Left ventricle myocardium inferior (tissue), 1 donor: Measurements from ENCODE around the gene DNAH11. TPM values are rescaled to one million over a fixed set of nuclear protein-coding genes. Genes with fewer than 3 reads are reported as not detected.

Experiments
- DNase-seq: peaks from one replicate; pipeline ENCODE4 v3.0.0-alpha.2; 2020
- H3K27ac ChIP-seq: fragments of 200-600 bp; replicated peaks from 2 replicates; pipeline ENCODE4 v1.8.0; 2021
- H3K27me3 ChIP-seq: fragments of 200-600 bp; 2 replicates; pipeline ENCODE4 v1.8.0; 2021; ENCODE audit warnings: low read depth
- H3K36me3 ChIP-seq: fragments of 200-600 bp; 2 replicates; pipeline ENCODE4 v1.8.0; 2021
- H3K4me1 ChIP-seq: fragments of 200-600 bp; 2 replicates; pipeline ENCODE4 v1.8.0; 2021
- H3K4me3 ChIP-seq: fragments of 200-600 bp; 2 replicates; pipeline ENCODE4 v1.8.0; 2021; ENCODE audit warnings: mild to moderate bottlenecking, moderate library complexity
- H3K9me3 ChIP-seq: fragments of 200-600 bp; replicated peaks from 2 replicates; pipeline ENCODE4 v1.8.0; 2021
- intact Hi-C: fragments of 100-400 bp; cut with micrococcal nuclease; formaldehyde crosslinking; loops from one replicate; pipeline ENCODE4 v1.11.0; 2022
- total RNA-seq: library from RNA; stranded (reverse); fragmentation: NEBNext Ultra II Directional; extraction: Animal tissue kit (Norgen Biotek cat#: 25700); gene quantifications from one replicate; pipeline ENCODE4 v1.2.1, GENCODE V29; 2021
- TF ChIP-seq, protein P1 (sequence below): fragments of 200-600 bp; IDR thresholded peaks from 2 replicates; pipeline ENCODE4 v1.8.0; 2021; ENCODE audit warnings: antibody characterized with exemption, mild to moderate bottlenecking, borderline replicate concordance
- donor health status: DM: no; HTN: yes; CAD: no; lungs with severe emphysema.

The DNAH11 gene
- total RNA-seq, 1 donor from 2014 or later, result 0.74 TPM

DNA sequence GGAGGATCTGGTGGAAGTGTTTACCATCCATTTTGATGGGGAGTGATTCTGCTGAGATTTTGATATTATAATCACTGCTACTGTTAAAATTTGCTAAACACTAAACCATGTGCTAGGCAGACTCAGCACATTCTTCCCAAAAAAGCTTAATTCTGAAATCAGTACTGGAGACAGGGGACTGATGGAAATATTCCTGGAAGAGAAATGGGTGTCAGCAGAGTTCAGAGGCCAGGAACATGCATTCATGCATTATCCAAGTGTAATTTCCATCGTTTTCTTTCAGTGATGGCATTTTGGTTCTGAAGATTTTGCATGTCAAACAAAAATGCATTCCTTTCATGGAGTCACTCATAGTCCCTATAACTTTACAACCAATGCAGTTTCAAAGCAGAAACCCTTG, 323.9 kb downstream of the DNAH11 start:
- TF ChIP-seq, protein P1, sequence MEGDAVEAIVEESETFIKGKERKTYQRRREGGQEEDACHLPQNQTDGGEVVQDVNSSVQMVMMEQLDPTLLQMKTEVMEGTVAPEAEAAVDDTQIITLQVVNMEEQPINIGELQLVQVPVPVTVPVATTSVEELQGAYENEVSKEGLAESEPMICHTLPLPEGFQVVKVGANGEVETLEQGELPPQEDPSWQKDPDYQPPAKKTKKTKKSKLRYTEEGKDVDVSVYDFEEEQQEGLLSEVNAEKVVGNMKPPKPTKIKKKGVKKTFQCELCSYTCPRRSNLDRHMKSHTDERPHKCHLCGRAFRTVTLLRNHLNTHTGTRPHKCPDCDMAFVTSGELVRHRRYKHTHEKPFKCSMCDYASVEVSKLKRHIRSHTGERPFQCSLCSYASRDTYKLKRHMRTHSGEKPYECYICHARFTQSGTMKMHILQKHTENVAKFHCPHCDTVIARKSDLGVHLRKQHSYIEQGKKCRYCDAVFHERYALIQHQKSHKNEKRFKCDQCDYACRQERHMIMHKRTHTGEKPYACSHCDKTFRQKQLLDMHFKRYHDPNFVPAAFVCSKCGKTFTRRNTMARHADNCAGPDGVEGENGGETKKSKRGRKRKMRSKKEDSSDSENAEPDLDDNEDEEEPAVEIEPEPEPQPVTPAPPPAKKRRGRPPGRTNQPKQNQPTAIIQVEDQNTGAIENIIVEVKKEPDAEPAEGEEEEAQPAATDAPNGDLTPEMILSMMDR, result no peak
- no peak overlapping the region for H3K4me3 ChIP-seq
- H3K9me3 ChIP-seq, result no peaks in the 10 kb centered on the region
- DNase-seq, result no peak
- intact Hi-C loops, result no loop called here
- no peaks in the 10 kb centered on the region for H3K36me3 ChIP-seq
- no peaks in the 10 kb centered on the region for H3K27me3 ChIP-seq
- H3K4me1 ChIP-seq, result peaks cover 7% of the 10 kb centered on the region
- H3K27ac ChIP-seq, result no peak overlapping the region

DNA sequence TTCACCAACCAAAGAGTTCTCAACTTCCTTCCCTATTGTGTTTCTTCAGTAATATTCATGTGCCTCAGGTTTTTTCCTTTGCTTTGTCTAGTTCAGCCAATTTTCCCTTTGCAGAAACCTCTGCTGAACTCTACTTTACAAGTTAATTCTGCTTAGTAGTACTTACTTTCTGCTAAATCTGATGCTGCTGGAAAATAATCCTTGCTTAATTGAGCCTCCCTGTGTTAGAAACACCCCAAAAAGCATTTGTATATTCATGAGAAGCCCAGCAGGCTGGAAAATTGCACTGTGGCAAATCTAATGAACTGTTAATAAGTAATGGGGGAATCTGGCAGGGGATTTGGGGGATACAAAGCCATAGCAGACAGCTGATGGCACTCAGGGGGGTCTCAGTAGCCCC, 324.4 kb downstream of the DNAH11 start:
- H3K27me3 ChIP-seq, result no peaks in the 10 kb centered on the region
- H3K36me3 ChIP-seq, result no peaks in the 10 kb centered on the region
- TF ChIP-seq, protein P1, result no peak
- intact Hi-C loops, result no loop called here
- DNase-seq, result no peak
- H3K4me1 ChIP-seq, result peaks cover 7% of the 10 kb centered on the region
- H3K4me3 ChIP-seq, result no peak overlapping the region
- no peak overlapping the region for H3K27ac ChIP-seq
- no peaks in the 10 kb centered on the region for H3K9me3 ChIP-seq

DNA sequence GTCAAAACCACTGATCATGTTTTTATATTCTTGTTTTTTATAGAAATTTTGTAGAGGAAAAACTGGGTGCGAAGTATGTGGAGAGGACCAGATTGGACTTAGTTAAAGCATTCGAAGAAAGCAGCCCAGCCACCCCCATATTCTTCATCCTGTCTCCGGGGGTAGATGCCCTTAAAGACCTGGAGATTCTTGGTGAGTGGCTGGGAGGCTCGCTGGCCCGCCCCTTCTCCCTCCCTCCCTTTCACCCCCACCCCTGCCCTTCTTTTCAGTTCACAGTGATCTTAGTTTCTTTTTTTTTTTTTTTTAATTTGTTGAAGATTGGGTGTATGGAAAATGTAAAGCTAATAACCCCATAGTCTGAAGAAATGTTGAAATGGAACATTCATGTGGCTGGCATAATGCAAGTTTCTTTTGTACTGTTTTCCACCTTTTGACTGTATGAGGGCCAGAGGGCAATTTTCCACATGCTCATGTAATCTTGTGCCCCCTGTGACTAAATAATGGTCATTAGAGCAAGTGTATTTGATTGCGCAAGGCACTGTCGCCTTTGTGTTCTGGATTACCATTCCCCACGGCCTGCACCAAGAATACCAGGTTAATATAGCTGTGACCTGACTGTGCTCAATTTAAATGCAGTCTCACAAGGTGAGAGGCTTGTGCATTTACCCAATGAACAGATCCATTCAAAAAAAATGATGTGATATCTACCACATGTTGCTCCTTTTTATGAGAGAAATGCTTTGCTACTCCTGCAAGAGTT, 325.2 kb downstream of the DNAH11 start:
- no peaks in the 10 kb centered on the region for H3K27me3 ChIP-seq
- H3K9me3 ChIP-seq, result no peaks in the 10 kb centered on the region
- intact Hi-C loops, result no loop called here
- TF ChIP-seq, protein P1, result no peak
- no peak overlapping the region for H3K27ac ChIP-seq
- peaks cover 7% of the 10 kb centered on the region for H3K4me1 ChIP-seq
- H3K4me3 ChIP-seq, result no peak overlapping the region
- no peak for DNase-seq
- no peaks in the 10 kb centered on the region for H3K36me3 ChIP-seq

DNA sequence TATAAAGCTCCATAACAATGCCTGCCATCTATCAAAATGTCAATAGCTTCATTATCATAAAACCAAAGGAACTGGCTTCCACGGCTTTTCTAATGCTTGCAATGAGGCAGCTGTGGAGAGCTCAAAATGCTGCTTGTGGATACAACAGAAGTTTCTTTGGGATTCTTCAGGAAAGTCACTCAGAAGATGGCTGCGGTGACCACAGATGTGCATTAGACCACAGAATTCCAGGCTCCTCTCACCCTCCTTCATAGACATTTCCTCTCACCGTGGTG, 325.7 kb downstream of the DNAH11 start:
- Histone ChIP-seq H3K36me3 (no peaks in the 10 kb centered on the region), H3K27ac (no peak overlapping the region), H3K4me1 (peaks cover 7% of the 10 kb centered on the region), H3K4me3 (no peak overlapping the region), H3K9me3 (no peaks in the 10 kb centered on the region), H3K27me3 (no peaks in the 10 kb centered on the region)
- DNase-seq, result no peak
- intact Hi-C loops, result no loop called here
- TF ChIP-seq, protein P1, result no peak

DNA sequence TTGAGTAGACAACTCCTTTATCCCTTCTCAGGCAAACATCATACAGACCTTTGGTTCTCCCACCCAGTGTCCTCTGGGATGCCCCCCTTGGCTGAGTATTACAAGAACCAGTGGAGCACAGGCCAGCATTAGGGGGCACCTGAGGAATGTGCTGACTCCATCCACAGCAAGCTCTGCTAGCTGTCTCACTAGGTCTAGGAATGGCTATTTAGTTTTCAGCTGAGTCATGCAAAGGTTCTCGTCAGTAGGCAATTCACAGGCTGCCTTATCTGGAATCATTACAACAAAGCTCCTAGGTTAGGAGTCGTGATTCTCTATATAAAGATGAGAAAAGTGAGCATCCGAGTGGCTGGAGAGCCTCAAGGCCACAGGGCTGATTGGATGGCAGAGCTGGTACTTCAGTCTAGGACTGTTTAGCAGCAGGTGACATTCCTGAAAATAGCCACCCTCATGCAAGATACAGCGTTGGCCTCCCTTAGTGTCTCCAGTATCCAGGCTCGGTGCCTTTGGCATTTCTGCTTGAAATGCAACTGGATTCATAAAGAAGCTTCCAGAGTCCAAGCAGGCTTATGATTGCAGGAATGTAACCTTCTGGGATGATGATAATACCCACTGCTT, 327.1 kb downstream of the DNAH11 start:
- Histone ChIP-seq H3K27me3 (no peaks in the 10 kb centered on the region), H3K27ac (no peak overlapping the region), H3K4me3 (no peak overlapping the region), H3K9me3 (no peaks in the 10 kb centered on the region), H3K4me1 (peaks cover 7% of the 10 kb centered on the region), H3K36me3 (no peaks in the 10 kb centered on the region)
- TF ChIP-seq, protein P1, result no peak
- no peak for DNase-seq
- intact Hi-C loops, result no loop called here
